Transverse colon (tissue), 3 donors: ENCODE data around the gene CENATAC.

Source experiments
- CTCF ChIP-seq, 5 experiments: fragments of 200-600 bp in 3 of 5; fragments of 450-650 bp in 2 of 5; sonication (generic) in 3 of 5; IDR thresholded peaks; 1 replicate in 2 of 5; 2 replicates in 3 of 5; pipeline ENCODE4 v1.5.1; 2016 to 2017; ENCODE audit warnings: antibody characterized with exemption in 5 of 5, inconsistent platforms in 3 of 5, mild to moderate bottlenecking in 2 of 5, moderate library complexity in 1 of 5
- EP300 ChIP-seq: sonication (generic); formaldehyde crosslinking; IDR thresholded peaks from one replicate; pipeline ENCODE4 v1.6.1; 2017; ENCODE audit warnings: antibody characterized with exemption, low read depth
- POLR2A ChIP-seq: fragments of 450-650 bp; IDR thresholded peaks from one replicate; pipeline ENCODE4 v1.6.1; 2016; ENCODE audit warnings: antibody characterized with exemption, mild to moderate bottlenecking, moderate library complexity

DNA sequence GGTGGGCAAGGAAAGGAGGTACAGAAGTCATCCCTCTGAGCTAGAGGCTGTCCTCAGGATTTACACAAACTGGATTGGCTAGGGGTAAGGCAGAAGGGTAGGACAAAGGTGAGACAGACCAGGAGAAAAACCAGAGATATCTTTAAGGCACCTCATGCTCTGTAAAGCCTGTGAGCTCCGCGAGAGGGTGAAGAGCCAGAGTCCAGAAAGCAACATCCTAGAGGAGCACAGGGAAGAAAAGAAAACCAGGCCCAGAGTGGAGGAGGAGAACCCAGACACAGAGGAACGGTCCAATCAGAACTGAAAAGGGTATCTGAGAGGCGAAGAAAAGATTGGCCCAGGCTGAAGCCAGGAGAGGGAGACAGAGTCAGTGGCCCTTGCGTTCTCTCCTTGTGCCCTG, 27.6 kb downstream of the CENATAC start:
- TF ChIP-seq CTCF (IDR thresholded peaks at IDR 0.05) (no peak), POLR2A (no peak), EP300 (no peak)
